Karpas-422 (cell line): ENCODE measurements around the gene MTG2. TPM values are rescaled to one million over a fixed set of nuclear protein-coding genes. Genes with fewer than 3 reads are reported as not detected.

ENCODE experiments used
- total RNA-seq: library from RNA; depleted of rRNA; stranded (reverse); fragments of >200 nt; shearing (Covaris generic); gene quantifications from 2 replicates; pipeline ENCODE4 v1.2.3, GENCODE V29; 2014; ENCODE audit warnings: low replicate concordance; rRNA removed

MTG2 gene
- total RNA-seq, 1 experiment from 2014 or later: 20.2 TPM

Other genes with a start within 250 kb of the MTG2 start
- gene TAF4, start 117.1 kb upstream of the MTG2 start, total RNA-seq: 19.5 and 19.7 TPM in 2 replicates
- gene LSM14B, start 60.6 kb upstream of the MTG2 start, total RNA-seq: 16.1 and 32.3 TPM in 2 replicates
- gene PSMA7, start 39.6 kb upstream of the MTG2 start, total RNA-seq: 181 and 259 TPM in 2 replicates
- 12.3 and 13.1 TPM in 2 replicates for gene SS18L1, start 39.3 kb upstream of the MTG2 start, total RNA-seq
- gene HRH3, start 37.2 kb downstream of the MTG2 start, total RNA-seq: not detected in 2 replicates
- 19.1 and 22.6 TPM in 2 replicates for gene OSBPL2, start 55.5 kb downstream of the MTG2 start, total RNA-seq
- gene ADRM1, start 120.0 kb downstream of the MTG2 start, total RNA-seq: 53.5 and 109 TPM in 2 replicates
- 3.2 and 17.5 TPM in 2 replicates for gene LAMA5, start 184.3 kb downstream of the MTG2 start, total RNA-seq
- gene RPS21, start 204.1 kb downstream of the MTG2 start, total RNA-seq: 1,523 and 2,619 TPM in 2 replicates
- 7.2 and 7.6 TPM in 2 replicates for gene CABLES2, start 224.3 kb downstream of the MTG2 start, total RNA-seq
- not detected in 2 replicates for gene RBBP8NL, start 244.5 kb downstream of the MTG2 start, total RNA-seq